GM18907 (cell line): ENCODE data around the gene CDC20B.

Source experiments
- ATAC-seq: cut with Tn5 transposase; IDR thresholded peaks from one replicate; pipeline ENCODE4 v1.9.1; 2021; ENCODE audit warnings: mild to moderate bottlenecking, moderate library complexity; ENCODE audit not compliant: unreplicated experiment

Gene CDC20B, protein sequence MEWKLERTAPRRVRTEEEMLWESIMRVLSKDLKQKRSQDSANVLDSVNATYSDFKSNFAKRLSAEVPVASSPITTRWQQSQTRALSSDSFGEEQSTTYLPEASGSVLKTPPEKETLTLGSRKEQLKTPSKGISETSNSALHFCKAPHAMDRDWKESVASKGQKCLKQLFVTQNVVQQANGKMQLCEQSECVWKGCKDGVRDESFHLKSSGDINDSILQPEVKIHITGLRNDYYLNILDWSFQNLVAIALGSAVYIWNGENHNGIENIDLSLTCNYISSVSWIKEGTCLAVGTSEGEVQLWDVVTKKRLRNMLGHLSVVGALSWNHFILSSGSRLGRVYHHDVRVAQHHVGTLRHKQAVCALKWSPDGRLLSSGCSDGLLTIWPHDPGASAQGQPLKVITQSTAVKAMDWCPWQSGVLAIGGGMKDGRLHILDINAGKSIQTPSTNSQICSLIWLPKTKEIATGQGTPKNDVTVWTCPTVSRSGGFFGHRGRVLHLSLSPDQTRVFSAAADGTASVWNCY

DNA sequence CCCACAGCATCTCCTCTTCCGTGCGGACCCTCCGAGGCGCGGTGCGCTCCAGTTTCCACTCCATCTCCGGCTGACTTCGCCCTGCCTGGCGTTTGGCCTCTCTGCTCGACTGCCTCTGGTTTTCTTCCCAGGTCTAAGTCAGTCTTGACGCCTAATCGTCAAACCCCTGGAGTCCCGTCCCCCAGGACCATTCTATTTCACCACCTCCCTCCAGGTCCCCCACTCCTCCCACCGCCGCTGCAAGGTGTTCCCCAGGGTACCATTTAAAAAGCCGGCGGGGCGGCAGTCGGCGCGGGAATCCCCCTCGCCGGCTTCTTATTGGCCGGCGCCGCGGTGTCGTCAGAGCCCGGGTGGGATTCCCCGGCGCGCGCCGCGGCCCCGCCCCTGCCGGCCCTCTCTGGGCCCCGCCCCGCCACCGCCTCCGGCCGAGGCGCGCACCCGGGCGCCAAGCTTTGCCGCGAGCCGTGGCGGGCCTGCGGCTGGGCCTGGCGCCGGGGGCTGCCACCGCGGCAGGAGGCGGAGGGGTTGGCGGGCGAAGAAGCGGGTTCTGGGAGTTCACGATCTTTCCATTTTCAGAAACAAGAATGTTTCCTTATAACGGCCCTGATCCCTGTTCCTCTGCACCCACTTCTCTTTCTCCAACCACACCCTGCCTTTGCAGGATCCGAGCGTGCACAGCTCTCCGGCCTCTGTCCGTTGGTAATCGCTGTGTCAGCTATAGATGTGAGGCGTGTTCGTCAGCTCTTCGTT is at the start of gene CDC20B:
TSS of gene CDC20B (minus strand) at position 241 of the 750 bp plus-strand sequence. CDS start at position 64, 177 bp downstream.
- ATAC-seq, result peak; percentile 84

DNA sequence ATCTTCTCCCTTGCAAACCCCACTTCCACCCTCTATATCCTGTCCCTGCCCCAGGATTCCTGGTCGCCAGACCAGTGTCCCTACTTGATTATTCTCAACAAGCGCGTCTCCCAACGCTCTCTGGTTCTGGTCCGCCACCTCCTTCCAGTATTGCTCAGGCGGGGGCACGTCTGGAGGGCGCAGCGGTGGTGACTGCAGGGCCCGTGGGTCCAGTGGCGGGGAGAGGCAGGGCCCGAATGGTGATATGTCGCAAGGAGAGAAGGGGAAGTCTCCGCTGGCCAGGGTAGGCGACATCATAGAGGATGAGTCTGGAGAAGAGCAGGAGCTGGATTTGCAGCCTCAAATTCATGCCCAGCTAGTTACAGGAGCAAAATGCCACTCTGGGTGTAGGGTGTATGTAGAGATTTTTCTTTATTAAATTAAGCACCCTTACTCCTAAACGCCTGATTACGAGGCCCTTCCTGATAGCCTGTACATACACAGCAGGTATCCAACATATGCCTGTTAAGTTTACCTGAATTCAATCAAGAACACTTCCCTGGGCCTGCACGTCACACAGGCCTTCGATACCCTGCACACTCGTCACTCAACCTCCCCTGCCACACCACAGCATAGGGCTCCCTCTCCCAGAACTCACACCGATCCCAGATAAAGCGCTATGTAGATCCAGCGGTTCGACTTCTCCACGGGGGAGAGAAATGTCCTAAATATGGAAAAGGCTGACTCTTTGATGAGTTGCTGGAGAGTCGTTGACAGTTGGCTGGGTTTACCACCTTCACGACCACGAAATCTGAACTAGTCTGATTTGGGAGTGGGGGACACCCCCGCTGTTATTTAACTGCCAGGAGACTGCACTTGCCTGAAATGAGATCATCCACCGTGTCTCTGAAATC is 49.4 kb upstream of the CDC20B start:
- no peak for ATAC-seq

DNA sequence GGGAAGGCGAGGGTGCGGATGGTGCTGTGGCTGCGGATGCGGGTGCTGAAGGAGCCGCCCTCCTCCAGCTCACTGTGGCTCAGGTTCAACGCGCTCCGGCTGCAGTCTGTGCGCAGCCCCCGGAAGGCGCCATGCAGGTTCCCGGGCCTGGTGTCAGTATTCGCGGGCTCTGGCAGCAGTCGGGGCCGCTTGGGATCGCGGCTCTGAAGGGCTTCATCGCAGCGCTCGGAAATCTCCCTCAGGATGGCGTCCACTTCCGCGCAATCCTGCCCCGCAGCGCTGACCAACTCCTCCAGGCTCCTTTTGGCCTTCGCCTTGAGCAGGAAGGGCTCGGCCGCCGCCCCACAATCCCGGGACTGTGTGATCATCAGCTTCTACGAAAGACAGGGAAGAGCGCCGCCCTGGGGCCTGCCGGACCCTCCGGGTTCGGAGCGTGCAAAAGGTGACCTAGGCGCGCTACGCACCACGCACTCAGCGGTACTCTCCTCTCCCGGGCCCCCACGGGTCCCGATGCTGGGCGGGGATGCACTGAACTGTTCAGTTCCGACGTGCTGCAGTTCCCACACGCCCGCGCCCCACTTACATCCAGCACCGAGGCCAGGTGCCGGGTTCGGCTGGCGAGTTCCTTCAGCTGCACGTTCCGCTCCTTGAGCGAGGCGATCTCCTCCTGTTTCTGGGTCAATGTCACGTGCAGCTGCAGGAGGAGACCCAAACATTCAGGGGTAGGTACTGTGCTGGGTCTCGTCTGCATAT is 47.6 kb upstream of the CDC20B start:
- no peak for ATAC-seq

DNA sequence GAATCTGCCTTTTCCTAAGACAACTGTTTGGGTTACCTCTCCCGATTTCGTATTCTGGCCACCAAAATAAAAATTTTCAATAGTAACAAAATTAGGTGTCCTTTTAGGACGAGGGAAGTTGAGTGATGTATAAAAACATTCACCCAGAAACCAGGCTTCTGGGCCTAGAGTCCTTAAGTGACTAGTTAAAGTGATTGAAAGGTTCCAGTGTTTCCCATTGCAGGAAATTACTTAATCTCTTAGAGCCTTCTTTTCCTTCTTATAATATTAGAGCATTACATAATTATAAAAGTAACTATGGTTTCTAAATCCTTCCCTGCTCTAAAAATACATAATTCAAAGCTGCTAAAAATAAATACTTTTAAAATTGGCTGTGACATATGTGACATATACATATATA is 46.8 kb upstream of the CDC20B start:
- no peak for ATAC-seq

DNA sequence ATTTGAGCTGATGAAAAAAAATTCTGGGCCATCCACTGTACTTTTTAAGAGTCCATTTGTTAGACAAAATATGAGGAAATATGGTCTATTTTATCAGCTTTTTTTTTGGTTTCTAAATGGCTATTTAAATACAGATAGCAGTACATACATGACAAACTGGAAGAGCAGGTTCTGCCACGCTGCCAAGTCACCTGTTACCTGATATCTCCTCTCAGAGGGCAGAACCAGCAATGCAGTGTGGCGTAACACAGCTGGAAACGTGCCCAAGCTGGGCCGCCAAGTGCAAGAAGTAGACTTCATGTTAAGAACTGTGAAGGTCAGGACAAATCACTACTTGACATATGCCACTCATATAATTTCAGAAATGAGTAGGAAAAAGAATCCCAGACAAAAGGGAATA is 46.0 kb upstream of the CDC20B start:
- ATAC-seq, result no peak

DNA sequence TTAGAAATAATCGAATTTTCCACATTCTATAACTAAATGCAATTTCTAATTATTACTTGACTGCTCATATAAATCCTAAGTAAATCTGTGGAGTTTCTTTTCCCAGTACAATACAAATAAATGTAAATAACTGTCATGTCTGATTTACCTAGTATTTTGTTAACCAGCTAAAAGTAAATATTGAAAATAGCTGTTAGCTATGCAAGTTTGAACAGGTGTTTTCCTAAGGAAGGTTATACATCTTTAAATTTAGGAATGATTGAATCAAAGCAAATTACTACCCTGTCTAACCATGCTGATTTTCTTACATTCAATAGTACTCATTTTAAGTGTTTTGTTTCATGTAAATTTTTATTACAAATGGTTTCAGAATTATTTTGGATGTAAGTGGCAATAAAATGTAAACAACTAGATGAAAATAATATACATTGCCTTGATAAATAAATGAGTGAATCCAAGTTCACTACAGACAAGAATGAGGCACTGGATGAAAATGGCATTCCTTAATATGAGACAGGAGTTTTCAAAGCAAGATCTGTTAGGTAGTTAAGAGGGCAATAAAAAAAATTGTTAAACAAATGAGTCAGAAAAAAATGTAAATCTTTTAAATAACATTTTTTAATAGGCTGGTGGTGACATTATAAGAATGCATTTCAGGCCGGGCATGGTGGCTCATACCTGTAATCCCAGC is 38.4 kb upstream of the CDC20B start:
- no peak for ATAC-seq

DNA sequence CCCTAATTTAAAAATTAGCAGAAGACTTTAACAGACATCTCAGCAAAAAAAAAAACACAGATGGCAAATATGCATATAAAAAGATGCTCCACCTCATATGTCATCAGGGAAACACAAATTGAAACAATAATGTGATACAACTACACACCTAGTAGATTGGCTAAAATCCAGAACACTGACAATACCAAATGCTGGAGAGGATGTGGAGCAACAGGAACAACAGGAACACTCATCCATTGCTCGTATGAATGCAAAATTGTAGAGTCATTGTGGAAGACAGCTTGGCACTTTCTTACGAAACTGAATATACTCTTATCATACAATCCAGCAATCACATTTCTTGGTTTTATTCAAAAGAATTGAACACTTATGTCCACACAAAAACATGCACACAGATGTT is 32.0 kb upstream of the CDC20B start:
- no peak for ATAC-seq

DNA sequence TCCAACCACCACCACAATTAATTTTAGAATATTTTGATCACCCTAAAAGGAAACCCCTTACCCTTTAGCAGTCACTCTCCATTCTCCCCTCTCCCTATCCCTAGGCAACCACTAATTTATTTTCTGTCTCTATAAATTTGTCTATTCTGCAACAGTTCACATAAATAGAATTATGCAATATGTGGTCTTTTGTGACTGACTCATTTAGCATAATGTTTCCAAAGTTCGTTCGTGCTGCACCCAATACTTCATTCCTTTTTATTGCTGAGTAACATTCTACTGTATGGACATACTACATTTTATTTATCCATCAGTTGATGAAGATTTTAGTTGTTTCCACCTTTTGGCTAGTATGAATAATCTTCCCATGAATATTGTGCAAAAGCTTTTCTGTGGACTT is 18.2 kb upstream of the CDC20B start:
- no peak for ATAC-seq

DNA sequence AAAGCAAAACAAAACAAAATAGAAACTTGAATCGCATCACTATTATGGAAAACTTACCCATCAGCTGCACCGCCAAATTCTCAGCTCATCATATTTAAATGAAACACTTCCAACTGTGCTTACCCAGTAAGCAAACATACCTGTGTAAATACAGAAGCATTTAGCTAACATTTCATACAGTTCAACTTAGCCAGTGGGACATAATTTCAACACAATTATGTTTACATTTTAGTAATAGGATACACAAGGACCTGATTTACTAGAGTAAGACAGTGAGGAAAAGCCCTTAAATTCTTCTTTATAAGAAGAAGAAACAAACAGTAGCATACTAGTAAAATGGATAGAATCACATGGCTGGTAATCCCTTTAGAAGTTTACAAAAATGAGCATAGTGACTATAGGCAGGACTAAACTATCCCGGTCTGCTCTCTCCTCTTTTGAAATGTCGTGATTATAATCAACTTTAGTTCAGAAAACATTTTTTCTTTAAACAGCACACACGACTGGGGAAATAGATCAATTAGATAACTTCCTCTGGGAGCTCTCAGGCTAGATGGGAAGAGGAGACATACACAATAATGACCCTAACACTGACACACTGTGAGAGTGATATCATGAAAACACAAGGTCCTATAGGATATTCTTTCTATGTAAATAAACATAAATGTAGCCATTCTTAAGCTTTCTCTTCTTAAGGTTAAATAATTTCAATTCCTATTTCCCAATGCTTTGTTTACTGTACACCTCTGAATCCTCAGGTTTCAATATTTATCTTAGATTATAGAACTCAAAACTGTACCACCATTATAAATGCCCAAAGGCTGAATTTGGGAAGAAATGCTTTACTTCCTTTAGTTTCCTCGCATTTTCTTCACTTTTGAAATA is 15.9 kb upstream of the CDC20B start:
- no peak for ATAC-seq

DNA sequence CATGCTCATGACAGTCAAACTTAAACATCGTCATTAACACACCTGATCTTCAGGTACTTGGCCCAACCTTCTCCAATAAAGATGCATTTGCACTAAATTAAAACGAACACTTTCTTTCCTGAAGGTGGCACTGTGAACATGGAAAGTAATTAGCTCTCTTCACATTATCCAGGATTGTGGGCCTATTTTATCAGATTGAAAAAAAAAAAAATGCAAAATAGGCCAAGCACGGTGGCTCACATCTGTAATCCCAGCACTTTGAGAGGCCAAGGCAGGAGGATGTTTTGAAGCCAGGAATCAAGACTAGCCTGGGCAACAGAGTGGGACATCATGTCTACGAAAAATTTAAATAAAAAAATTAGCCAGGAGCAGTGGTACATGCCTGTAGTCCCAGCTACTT is 14.4 kb upstream of the CDC20B start:
- no peak for ATAC-seq

DNA sequence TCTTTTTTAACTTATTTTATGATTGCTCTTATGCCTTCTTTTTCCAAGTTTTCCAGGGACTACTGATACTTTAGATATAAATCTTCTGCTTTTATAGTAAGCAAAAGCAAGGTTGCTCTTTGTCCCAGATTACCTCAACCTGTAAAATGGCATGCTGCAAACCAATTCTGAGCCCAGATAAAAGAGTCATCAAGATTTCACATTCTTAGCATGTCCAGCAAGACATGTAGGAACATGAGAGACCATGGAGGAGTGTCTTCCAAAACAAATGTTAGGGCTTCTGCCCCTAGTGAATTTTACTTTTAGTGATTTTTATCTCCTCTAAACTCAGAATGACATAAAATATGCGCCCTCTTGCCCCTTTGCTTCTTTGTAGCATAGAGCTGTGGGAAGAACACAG is 7.0 kb upstream of the CDC20B start:
- no peak for ATAC-seq

DNA sequence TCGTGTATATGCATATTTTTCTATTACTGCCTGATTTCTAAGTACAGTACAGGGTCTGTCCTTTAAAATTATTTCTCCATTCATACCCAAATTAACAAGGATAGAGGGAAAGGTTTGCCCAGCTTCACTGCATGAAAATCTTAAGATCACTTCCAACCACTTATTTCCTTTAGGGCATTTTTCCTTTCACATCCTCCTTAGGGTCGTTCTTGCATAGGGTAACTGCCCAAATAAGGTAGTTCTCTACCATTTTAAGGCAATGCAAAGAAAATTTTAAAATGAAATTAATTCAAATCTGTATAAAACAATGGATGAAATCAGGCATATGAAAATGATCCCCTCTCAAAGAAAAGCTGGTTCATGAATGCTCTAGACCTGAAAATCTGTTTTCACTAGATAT is 4.1 kb upstream of the CDC20B start:
- ATAC-seq, result no peak

DNA sequence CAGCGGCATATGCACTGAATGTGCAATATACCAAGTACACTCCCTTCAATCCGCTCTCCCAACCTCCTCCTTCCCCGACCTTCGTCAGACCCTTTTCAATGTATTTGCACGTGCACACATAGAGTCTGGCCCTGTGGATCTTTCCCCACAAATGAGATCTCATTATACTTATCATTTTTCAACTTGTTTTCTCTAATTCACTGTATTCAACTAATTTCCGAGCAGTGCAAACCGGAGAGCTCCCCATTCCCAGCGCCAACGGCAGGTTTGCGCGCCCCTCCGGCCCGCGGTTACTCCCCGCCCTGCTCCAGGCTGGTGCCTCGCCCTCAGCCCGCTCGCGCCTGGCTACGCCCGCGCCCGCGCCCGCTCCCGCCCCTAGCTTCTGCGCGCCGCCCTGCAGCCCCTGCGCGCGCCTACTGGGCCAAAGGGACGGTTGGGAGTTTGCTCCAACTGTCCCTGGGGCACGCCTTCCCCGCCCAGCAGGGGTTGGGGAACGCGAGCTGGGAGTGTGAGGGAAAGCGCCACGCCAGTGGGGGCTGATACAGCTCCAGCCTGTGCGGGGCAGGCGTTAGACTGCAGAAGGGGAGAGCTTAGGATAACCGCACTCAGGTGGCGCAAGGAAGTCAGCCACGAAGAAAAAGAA is 3.3 kb upstream of the CDC20B start:
- no peak for ATAC-seq

DNA sequence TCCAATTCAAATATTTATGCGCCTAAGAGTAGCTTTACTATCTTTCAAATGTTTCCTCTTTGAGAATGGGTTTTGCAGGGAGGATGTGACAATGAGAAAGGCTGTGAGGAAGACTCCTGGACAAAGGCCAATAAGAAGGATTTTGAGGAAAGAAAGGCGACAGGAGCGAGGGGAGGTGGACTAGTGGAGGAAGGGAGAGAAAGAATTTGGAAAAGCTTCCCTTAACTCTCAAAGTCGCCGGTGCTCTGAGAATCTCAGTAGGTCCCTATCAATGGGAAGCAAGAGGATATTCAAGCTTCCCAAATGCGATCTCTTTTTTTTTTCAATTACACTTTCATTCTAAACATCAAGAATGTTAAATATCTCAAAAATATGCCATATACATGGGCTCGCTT is 2.8 kb upstream of the CDC20B start:
- no peak for ATAC-seq

DNA sequence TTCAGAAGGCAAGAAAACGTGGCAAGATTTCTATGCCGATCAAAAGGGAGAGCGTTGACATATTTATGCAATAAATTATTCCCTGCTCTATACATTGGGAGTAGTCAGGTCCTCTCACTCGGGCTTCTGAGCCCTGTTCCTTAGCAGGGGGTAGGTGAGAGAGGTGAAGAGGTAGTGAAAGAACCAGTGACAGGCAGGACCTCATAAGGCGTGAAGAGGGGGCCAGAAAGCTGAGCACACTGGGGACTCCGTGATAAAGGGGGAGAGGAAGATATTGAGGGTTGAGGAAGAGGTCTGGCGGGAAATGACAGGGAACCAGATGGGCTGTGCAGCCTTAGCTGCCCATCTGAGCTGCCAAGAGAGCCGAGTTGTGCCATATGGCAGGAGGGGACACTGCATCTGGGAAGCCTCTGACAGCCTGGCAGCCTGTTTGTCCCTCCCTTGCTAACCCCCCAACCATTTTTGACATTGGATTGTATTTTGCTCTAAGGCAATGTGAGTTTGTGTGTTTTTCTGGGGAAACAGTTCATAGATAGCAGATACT is 782 bp upstream of the CDC20B start:
- ATAC-seq, result peak; percentile 29

DNA sequence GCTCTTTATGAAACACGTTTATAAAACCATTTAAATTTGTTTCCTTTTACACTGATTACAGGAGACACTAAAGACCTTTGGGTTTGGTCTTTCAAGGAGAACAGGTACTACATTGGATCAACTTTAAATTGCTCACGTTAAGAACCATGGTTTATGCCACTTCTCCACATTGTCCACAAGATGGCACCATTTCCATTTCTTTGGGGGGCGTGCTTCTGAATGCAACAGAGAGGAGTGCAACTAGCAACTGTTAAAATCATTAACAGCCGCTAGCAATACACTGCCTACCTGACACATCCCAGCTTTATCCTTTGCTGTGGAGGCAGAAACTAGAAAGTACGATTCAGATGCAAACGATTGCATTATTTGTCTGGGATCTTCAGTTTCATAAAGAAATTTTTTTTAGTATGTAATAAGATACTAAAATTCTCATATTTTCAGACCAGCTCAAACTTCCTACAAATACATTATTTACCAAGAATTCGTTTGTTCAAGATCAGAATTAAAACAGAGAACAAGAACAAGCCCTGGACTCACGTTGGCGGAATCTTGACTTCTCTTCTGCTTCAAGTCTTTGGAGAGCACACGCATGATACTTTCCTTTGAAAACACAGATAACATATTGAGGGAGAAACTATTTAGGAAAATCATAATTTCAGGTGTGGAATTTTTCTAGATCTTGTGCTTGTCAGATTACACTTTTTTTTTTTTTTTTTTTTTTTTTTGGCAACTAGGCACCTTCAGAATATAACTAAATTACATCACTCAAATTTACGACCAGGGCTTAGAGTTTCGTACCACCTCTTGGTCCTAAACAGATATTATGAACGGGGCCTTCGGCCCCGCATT is 702 bp downstream of the CDC20B start:
- ATAC-seq, result peak; percentile 67

DNA sequence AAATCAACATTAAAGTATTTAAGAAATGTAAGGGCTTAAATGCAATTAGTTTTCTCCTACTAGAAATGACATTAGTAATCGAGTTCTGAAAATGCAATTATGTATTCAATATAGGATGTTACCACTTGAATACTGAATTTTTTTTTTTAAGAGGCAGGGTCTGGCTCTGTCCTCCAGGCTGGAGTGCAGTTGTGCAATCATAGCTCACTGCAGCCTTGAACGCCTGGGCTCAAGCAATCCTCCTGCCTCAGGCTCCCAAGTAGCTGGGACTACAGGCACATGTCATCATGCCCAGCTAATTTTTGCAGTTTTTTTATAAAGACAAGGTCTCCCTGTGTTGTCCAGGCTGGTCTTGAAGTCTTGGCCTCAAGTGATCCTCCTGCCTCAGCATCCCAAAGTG is 1.5 kb downstream of the CDC20B start:
- no peak for ATAC-seq
